ENCODE measurements around the gene RIMBP2.
"Not testable (repeated sequence)": the region's sequence is repeated elsewhere in the genome, so short reads cannot be mapped to it uniquely, and the experiment has no call there.

RIMBP2 gene, protein sequence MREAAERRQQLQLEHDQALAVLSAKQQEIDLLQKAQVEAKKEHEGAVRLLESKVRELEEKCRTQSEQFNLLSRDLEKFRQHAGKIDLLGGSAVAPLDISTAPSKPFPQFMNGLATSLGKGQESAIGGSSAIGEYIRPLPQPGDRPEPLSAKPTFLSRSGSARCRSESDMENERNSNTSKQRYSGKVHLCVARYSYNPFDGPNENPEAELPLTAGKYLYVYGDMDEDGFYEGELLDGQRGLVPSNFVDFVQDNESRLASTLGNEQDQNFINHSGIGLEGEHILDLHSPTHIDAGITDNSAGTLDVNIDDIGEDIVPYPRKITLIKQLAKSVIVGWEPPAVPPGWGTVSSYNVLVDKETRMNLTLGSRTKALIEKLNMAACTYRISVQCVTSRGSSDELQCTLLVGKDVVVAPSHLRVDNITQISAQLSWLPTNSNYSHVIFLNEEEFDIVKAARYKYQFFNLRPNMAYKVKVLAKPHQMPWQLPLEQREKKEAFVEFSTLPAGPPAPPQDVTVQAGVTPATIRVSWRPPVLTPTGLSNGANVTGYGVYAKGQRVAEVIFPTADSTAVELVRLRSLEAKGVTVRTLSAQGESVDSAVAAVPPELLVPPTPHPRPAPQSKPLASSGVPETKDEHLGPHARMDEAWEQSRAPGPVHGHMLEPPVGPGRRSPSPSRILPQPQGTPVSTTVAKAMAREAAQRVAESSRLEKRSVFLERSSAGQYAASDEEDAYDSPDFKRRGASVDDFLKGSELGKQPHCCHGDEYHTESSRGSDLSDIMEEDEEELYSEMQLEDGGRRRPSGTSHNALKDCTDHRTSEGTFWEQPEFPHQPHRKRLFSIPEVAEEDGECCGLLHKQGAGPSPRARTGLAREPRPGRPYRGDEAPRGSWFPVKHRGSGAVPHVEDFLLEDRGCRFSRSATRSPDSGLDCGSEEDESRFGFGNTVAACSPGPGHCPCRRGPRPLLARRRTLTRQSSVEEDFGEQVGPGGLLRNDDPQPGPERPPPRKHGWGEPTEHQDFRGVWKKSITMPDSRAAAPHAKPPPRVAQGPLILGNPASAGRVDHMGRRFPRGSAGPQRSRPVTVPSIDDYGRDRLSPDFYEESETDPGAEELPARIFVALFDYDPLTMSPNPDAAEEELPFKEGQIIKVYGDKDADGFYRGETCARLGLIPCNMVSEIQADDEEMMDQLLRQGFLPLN (N-terminal part only)

DNA sequence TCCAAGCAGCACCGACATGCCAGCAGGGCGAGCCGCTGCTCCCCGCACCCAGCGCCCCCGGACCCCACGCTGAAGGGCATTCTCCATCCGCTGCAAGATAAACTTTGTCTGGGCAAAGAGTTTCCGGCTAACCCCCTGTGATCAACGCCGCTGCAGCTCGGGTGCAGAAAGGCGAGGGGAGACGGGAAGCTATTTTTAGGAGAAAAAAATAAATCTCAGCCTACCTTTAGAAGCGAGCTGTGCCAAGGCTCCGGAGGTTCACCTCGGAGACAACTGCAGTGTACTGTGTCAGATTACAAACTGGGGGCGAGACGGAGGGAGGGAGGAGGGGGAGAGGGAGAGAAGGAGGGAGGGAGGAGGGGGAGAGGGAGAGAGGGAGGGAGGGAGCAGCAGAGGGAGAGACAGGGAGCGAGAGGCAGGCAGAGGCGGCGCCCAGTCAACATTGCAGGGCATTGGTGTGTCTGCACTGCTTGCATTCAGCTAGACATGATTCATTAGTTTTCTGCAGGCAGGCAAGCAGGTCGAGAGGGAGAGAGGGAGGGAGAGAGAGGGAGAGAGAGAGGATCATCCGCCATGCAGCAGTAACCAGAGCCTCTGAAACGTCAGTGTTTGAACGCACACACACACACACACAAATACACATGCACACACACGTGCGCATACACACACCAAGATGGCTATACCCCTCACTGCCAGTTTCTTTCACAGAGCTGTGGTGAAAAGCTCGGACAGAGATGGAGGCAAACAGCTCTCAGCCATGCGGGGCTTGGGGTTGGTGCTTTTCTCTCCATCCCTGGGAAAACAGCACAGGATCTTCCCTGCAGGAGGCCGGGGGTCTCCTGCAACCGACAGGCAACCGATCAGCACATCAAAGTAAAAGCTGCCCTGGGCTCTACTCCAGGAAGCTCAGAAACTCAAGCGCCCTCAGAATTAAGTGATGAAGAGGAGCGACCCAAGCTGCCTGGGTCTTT is at the start of gene RIMBP2:
RIMBP2 (minus strand) TSS at position 302 of the 971 bp plus-strand sequence. CDS start 237,286 bp downstream, outside the sequence.
- no peak for DNase-seq

DNA sequence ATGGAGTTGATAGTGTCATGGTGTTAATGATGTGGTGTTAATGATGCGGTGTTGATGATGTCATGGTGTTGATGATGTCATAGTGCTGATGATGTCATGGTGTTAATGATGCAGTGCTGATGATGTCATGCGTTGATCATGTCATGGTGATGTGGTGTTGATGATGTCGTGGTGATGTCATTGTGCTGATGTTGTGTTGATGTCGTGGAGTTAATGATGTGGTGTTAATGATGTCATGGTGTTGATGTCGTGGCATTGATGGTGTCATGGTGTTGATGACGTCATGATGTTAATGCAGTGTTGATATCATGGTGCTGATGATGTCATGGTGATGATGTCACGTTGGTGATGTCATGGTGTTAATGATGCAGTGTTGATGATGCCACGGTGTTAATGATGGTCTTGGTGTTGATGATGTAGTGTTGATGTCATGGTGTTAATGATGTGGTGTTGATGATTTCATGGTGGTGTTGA is 49.1 kb upstream of the RIMBP2 start:
- peak; percentile 10 for DNase-seq

GRCh38 chr12:130764475-130765185 is 48.5 kb upstream of the RIMBP2 start:
- DNase-seq = peak; percentile 35

GRCh38 chr12:130764073-130764472 is 48.0 kb upstream of the RIMBP2 start:
- DNase-seq = peak; percentile 19

DNA sequence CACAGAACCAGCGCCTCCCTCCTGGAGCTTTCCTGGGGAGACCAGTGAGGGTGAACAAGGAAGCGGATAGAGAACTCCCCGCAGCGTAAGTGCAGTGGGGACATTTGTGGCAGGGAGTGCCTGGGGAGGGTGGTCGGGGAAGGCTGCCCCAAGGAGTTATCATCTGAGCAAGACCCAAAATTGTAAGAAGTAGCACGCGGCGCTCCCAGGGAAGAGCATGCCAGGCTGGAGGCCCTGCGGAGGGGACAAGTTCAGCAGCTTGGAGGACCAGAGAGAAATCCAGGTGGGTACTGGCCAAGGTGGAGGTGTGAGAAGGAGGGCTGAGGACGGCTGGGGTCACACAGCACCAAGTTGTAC is 46.2 kb upstream of the RIMBP2 start:
- DNase-seq = no peak

DNA sequence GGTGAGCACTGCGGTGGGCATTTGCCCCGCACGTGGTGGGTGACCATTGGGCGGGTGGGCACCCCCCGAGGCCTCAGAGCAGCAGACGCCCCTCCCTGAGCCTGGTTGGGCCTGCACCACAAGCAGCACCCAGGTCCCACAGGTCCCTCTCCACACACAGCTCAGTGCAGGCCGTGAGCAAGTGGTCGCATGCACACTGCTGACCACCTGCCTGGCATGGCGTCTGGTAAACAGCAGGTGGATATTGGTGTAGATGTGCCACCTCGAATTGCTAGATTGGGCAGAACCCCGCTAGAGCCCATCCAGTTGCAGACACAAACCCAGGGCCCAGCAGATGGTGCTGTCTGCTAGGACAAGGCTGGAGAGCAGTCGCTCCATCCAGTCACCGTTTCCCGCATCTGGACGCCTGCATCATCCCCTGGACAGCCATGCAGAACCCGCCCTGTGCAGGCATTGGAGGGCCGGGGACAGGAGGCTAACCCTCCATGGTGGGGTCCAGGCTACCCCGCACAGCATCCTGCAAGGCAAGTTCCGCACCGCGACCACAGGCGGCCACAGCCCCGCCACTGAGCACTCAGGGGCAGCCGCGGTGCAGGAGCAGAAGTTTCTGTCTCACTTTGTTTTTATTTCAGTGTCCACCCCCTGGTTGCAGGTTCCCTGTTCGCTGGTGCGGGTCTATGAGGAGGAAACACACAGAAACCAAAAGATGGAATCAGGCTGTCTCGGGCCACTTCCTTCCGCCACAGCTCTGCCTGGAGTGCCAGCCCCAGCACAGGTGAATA is 45.6 kb upstream of the RIMBP2 start:
- peak; percentile 59 for DNase-seq

GRCh38 chr12:130754234-130754901 is 38.3 kb upstream of the RIMBP2 start:
- DNase-seq = no peak

DNA sequence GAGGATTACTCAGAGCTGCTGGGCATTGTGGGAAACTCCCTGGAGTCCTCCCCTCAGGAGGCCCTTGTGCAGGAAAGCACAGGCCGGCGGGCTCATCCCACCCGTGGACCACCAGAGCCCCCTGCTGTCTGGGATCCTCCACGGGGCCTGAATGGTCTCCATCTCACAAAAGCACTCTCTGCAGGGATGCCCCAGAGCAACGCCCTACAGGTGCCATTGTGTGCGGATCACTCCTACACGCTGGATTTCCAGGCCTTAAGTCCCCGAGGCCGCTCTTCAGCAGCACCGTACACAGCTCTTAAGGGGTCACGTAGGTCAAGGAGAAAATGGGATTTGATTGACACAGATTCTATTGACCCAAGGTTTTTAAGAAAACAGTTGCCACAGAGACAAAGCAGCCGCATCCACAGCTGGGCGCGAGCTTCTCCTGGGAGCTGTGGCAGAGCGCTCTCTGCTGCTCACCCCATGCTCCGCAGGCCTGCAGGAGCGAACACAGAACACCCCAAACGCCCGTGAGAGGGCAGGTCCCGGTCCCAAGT is 36.7 kb upstream of the RIMBP2 start:
- DNase-seq = no peak

GRCh38 chr12:130752037-130752436 is 35.9 kb upstream of the RIMBP2 start:
- DNase-seq = not testable (repeated sequence)

DNA sequence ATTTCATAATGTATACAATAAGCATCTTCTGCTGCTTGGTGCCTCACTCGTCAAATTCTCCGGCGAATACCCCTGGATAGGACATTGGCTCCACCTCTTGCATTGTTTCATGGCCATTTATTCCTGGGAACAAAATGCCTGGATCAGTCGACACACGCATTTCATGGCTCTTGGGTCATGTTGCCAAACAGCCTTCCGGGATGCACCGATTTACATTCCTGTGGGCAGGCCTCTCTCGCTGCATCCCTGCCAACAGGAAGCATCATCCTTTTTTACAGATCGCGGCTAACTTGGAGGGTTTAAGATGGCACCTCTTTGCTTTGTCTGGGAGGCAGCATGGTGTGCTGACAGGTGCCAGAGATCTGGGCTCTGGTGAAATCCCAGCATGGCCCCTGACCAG is 32.7 kb upstream of the RIMBP2 start:
- DNase-seq = no peak

DNA sequence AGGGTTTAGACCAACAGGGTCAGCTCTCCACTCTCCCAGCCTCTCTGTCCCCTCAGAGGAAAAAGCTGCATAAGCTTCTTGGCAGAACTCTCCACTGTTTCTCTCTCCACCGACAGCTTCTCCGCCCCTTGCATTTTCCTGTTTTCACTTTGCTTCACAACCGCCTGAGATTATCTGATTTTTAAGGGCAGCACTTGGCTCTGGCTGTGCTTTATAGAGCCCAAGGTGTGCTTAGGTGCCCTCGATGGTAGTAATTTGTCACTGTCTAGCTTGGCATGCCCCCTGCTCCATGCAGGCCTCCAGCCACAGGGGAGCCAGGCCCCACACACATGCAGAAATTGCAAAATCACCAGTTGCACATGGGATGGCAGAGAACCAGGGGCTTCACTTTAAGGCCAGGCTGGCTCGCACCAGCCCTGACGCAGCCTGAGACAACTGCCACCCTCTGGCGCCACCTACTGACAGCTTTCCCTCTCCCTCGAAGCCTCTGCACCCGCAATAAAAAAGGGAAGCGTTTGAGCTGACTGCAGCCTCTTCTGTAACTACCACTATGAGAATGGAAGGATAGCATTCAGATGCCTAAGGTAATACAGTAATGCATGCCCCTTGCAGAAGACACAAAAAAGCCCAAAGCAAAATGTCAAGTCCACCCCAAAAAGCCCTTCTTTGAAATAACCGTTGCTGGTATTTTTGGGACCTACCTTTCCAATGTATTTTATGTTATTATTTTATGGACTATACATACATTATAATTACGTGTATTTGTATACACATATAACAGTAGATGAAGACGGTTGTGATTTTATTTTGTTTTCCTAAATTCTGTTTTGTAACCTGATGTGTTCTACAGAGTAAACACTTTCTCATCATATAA is 32.0 kb upstream of the RIMBP2 start:
- DNase-seq = peak; percentile 85

DNA sequence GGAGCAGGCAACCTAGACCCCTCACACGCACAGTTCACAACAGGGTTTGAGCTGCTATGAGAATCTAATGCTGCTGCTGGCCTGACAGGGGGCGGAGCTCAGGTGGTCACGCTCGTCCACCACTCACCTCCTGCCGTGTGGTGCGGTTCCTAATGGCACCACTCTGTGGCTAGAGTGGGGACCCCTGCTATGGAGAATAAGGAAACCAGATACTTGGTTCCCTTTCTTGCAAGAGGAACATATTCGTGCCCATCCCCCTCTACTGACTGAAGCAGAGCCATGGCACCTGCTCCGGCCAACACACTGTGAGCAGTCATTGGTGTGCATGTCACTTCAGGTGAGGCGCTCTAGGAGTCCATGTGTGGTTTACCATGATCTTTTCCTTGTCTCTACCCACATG is 30.4 kb upstream of the RIMBP2 start:
- DNase-seq = no peak

GRCh38 chr12:130745921-130746320 is 29.8 kb upstream of the RIMBP2 start:
- DNase-seq = no peak

DNA sequence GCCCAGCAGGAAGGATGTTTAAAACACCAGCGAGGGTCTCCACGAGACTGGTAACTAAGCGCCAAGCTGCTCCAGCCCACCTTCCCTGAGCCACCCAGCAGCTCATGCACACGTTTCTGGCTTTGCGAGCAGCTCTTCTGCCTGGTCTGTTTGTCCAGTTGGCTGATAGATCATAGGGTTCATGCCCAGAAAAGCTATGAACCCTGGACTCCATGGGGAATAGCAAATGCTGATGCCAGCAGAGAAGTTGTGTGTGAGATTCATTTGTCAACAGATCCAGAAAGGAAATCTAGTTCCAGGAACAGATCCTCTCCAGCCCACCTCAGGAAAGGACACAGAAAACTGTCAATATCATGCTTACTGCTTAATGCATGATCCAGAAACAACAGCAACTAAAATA is 28.2 kb upstream of the RIMBP2 start:
- no peak for DNase-seq

GRCh38 chr12:130743606-130744005 is 27.5 kb upstream of the RIMBP2 start:
- no peak for DNase-seq

- no peak for DNase-seq
These were observed 27.1 kb upstream of the RIMBP2 start for GRCh38 chr12:130743176-130743575.

DNA sequence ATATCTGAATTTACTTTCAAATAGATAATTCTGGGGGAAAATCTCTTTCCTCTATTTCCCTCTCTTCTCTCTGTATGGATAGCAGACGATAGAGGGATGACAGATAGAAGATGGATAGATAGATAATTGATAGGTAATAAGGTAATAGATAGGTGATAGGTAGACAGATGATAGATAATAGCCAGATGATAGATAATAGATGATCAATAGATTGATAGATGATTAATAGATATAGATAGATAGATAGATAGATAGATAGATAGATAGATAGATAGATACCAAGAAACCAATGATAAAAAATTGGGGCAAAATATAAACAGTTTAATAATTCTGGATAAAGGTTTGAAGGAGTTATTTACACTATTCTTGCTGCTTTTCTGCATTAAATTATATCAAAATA is 26.6 kb upstream of the RIMBP2 start:
- DNase-seq = no peak

DNA sequence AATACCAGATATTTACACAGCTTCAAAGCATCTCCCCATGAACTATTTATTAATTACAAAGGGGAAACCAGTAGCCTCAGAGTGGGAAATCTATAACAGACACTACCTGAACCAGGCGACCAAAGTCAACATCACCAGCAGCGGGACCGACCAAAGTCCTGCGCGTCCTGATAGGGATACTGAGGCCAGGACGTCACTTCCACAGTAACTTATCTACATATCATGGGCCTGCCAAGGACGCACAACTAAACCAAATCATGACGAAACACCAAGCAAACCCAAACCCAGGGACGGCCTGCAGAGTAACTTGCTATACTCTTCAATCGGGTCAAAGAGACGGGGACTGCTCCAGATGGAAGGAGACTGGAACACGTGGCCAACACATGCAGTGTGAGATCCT is 26.0 kb upstream of the RIMBP2 start:
- no peak for DNase-seq

DNA sequence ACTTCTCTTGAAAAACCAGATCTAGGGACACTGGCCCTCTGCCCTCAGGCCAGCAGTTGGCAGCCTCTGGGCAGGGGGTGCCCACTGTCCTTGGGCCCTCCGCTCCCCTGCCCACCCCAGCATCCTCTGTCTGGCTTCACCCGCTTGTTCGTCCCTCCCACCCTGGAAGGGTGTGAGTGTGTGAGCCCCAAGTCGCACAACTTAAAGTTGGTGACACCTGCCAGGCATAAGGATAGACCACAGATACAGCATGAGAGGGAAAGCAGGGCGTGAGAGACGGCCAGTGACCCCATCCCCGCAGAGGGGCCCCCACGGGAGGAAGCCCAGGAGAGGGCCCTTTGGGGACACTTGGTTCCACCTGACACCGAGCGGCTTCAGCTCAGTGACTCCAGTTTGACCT is 23.5 kb upstream of the RIMBP2 start:
- no peak for DNase-seq
